Epithelial cell of esophagus (primary cell): ENCODE results near the gene P3H2.

Source experiments
- DNase-seq: peaks from one replicate; pipeline ENCODE4 v3.0.0; 2010; ENCODE audit warnings: low read depth
- H3K4me3 ChIP-seq: 2 replicates; pipeline ENCODE4 v1.5.1; 2011; ENCODE audit warnings: mild to moderate bottlenecking, low read length, control low read depth
- CTCF ChIP-seq: IDR thresholded peaks from 2 replicates; pipeline ENCODE4 v1.5.1; 2011; ENCODE audit warnings: low read depth, mild to moderate bottlenecking, low read length, control low read depth, inconsistent platforms; ENCODE audit not compliant: insufficient read depth; ENCODE audit errors: missing control alignments

Gene P3H2

GRCh38 chr3:190124067-190124466 is 3.4 kb upstream of the P3H2 start:
- no peak overlapping the region for H3K4me3 ChIP-seq
- TF ChIP-seq CTCF, result no peak
- DNase-seq, result no peak

GRCh38 chr3:190122198-190122771 is 1.6 kb upstream of the P3H2 start:
- TF ChIP-seq CTCF, result no peak
- no peak overlapping the region for H3K4me3 ChIP-seq
- no peak for DNase-seq

GRCh38 chr3:190121383-190121782 is 686 bp upstream of the P3H2 start:
- no peak for DNase-seq
- no peak overlapping the region for H3K4me3 ChIP-seq
- no peak for TF ChIP-seq CTCF

GRCh38 chr3:190121061-190121377 is 322 bp upstream of the P3H2 start:
- peak overlapping the region; percentile 58 for H3K4me3 ChIP-seq
- peak; percentile 41 for TF ChIP-seq CTCF
- no peak for DNase-seq

- DNase-seq, result no peak
- TF ChIP-seq CTCF, result no peak
- peak overlapping the region; percentile 58 for H3K4me3 ChIP-seq
Measured at GRCh38 chr3:190119461-190120268, 1.0 kb downstream of the P3H2 start.

- peak overlapping the region; percentile 14 for H3K4me3 ChIP-seq
- TF ChIP-seq CTCF, result no peak
- DNase-seq, result no peak
Measured at GRCh38 chr3:190118438-190118837, 2.3 kb downstream of the P3H2 start.

GRCh38 chr3:190117981-190118380 is 2.7 kb downstream of the P3H2 start:
- DNase-seq, result peak; percentile 16
- TF ChIP-seq CTCF, result no peak
- H3K4me3 ChIP-seq, result no peak overlapping the region
